Type B pancreatic cell (in vitro differentiated cells): ENCODE data around the gene PTPRC. TPM values are rescaled to one million over a fixed set of nuclear protein-coding genes. Genes with fewer than 3 reads are reported as not detected.

Experiments
- DNase-seq: peaks from one replicate; pipeline ENCODE4 v3.0.0; 2021; ENCODE audit warnings: mixed read lengths; ENCODE audit not compliant: unreplicated experiment; ENCODE audit errors: extremely low spot score
- H3K27ac Mint-ChIP-seq: 2 replicates; pipeline ENCODE4 v1.8.0; 2021; ENCODE audit warnings: mild to moderate bottlenecking, mixed read lengths
- H3K27me3 Mint-ChIP-seq: 2 replicates; pipeline ENCODE4 v1.8.0; 2021; ENCODE audit warnings: mixed read lengths
- H3K36me3 Mint-ChIP-seq: 2 replicates; pipeline ENCODE4 v1.8.0; 2021; ENCODE audit warnings: mixed read lengths
- H3K4me1 Mint-ChIP-seq: one replicate; pipeline ENCODE4 v1.8.0; 2021; ENCODE audit warnings: mixed read lengths; ENCODE audit not compliant: unreplicated experiment
- H3K4me3 Mint-ChIP-seq: 2 replicates; pipeline ENCODE4 v1.8.0; 2021; ENCODE audit warnings: mild to moderate bottlenecking, mixed read lengths
- H3K9me3 Mint-ChIP-seq: 2 replicates; pipeline ENCODE4 v1.8.0; 2021; ENCODE audit warnings: mixed read lengths
- CTCF ChIP-seq: fragments of 200-600 bp; sonication (generic); conservative IDR thresholded peaks from 2 replicates; pipeline ENCODE4 v1.5.0; 2021; ENCODE audit warnings: antibody characterized with exemption, mild to moderate bottlenecking
- total RNA-seq: library from RNA; stranded (reverse); gene quantifications from 2 replicates; pipeline ENCODE4 v1.2.1, GENCODE V29; 2021; ENCODE audit warnings: low replicate concordance

PTPRC gene
- total RNA-seq, 1 donor from 2014 or later = not detected

- DNase-seq = no peak
- no peak overlapping the region for H3K27ac Mint-ChIP-seq
- no peaks in the 10 kb centered on the region for H3K27me3 Mint-ChIP-seq
- H3K4me1 Mint-ChIP-seq = no peaks in the 10 kb centered on the region
- H3K9me3 Mint-ChIP-seq = no peaks in the 10 kb centered on the region
- no peak overlapping the region for H3K4me3 Mint-ChIP-seq
- no peaks in the 10 kb centered on the region for H3K36me3 Mint-ChIP-seq
- no peak for TF ChIP-seq CTCF
These were observed 25.4 kb downstream of the PTPRC start for GRCh38 chr1:198664068-198664788.

- H3K27ac Mint-ChIP-seq = no peak overlapping the region
- no peaks in the 10 kb centered on the region for H3K9me3 Mint-ChIP-seq
- H3K27me3 Mint-ChIP-seq = no peaks in the 10 kb centered on the region
- no peaks in the 10 kb centered on the region for H3K36me3 Mint-ChIP-seq
- no peaks in the 10 kb centered on the region for H3K4me1 Mint-ChIP-seq
- H3K4me3 Mint-ChIP-seq = no peak overlapping the region
- no peak for DNase-seq
- no peak for TF ChIP-seq CTCF
These were observed 28.3 kb downstream of the PTPRC start for GRCh38 chr1:198667186-198667585.

DNA sequence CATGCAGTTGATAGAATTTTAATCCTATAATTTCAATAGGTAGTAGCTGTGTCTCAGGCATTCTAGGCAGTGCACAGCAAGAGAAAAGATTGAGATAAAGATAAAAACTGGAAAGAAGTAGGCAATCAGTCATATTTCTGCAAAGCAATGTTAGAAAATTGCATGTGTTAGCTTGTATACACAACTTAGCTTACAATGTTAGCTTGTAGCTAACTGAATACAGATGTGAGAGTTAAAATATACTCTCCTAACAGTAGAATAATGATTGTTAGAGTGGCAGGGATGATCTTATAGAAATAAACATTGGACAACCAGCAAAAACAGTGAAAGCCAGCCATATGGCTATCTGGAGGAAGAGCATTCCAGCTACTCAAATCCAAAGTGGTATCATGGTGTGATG, 29.0 kb downstream of the PTPRC start:
- H3K27me3 Mint-ChIP-seq = no peaks in the 10 kb centered on the region
- TF ChIP-seq CTCF = no peak
- H3K9me3 Mint-ChIP-seq = no peaks in the 10 kb centered on the region
- no peak overlapping the region for H3K4me3 Mint-ChIP-seq
- H3K4me1 Mint-ChIP-seq = no peaks in the 10 kb centered on the region
- no peaks in the 10 kb centered on the region for H3K36me3 Mint-ChIP-seq
- H3K27ac Mint-ChIP-seq = no peak overlapping the region
- DNase-seq = no peak

GRCh38 chr1:198669023-198669698, 30.3 kb downstream of the PTPRC start:
- H3K4me1 Mint-ChIP-seq = no peaks in the 10 kb centered on the region
- TF ChIP-seq CTCF = no peak
- no peaks in the 10 kb centered on the region for H3K9me3 Mint-ChIP-seq
- no peak for DNase-seq
- H3K27me3 Mint-ChIP-seq = no peaks in the 10 kb centered on the region
- no peaks in the 10 kb centered on the region for H3K36me3 Mint-ChIP-seq
- no peak overlapping the region for H3K27ac Mint-ChIP-seq
- no peak overlapping the region for H3K4me3 Mint-ChIP-seq

DNA sequence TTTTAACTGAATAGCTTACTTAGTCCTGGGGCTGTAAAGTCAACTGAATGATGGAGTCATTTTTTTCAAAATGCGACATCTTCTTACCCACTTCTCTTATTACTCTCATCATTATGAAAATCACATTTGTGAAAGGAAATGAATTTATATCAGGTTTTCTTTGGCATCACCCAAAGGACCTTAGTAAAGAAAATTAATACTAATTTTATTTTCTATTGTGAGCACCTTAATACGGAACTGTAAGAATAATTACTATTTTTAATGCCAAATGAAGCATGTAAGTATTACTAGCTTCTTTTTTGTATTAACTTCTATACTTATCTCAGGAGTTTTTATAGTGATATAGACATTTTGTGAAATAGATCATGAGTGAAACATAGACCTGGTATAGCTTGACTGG, 30.9 kb downstream of the PTPRC start:
- no peaks in the 10 kb centered on the region for H3K4me1 Mint-ChIP-seq
- no peaks in the 10 kb centered on the region for H3K27me3 Mint-ChIP-seq
- no peak for DNase-seq
- H3K27ac Mint-ChIP-seq = no peak overlapping the region
- H3K9me3 Mint-ChIP-seq = no peaks in the 10 kb centered on the region
- no peak for TF ChIP-seq CTCF
- H3K36me3 Mint-ChIP-seq = no peaks in the 10 kb centered on the region
- no peak overlapping the region for H3K4me3 Mint-ChIP-seq
